NCI-H748 treated with DMSO at 0.1 percent for 48 hours (cell line): Measurements from ENCODE around the gene IRGC.
"Not testable (repeated sequence)": the region's sequence is repeated elsewhere in the genome, so short reads cannot be mapped to it uniquely, and the experiment has no call there.

ENCODE experiments used
- DNase-seq: peaks from one replicate; lab custom pipeline; 2025; lab: John Stamatoyannopoulos, UW

Gene IRGC

GRCh38 chr19:43715776-43716175 lies at the start of gene IRGC:
Gene IRGC (plus strand): TSS chr19:43716076. CDS start chr19:43718559, 2,483 bp downstream.
- DNase-seq: no peak

- no peak for DNase-seq
Observed at GRCh38 chr19:43667126-43667875, 48.6 kb upstream of the IRGC start.

- peak; percentile 89 for DNase-seq
Observed at GRCh38 chr19:43667876-43668405, 47.9 kb upstream of the IRGC start.

- peak; percentile 99 for DNase-seq
Observed at GRCh38 chr19:43668406-43669109, 47.3 kb upstream of the IRGC start.

GRCh38 chr19:43672061-43672679 lies 43.7 kb upstream of the IRGC start:
- DNase-seq: no peak

GRCh38 chr19:43673637-43674036 lies 42.2 kb upstream of the IRGC start:
- no peak for DNase-seq

- no peak for DNase-seq
Observed at GRCh38 chr19:43674183-43674582, 41.7 kb upstream of the IRGC start.

- no peak for DNase-seq
Observed at GRCh38 chr19:43674596-43674995, 41.3 kb upstream of the IRGC start.

- DNase-seq: no peak
Observed at GRCh38 chr19:43675269-43675879, 40.5 kb upstream of the IRGC start.

- no peak for DNase-seq
Observed at GRCh38 chr19:43675906-43676305, 40.0 kb upstream of the IRGC start.

GRCh38 chr19:43678512-43679261 lies 37.2 kb upstream of the IRGC start:
- DNase-seq: no peak

GRCh38 chr19:43681821-43682220 lies 34.1 kb upstream of the IRGC start:
- no peak for DNase-seq

- DNase-seq: not testable (repeated sequence)
Observed at GRCh38 chr19:43682269-43682668, 33.6 kb upstream of the IRGC start.

- DNase-seq: no peak
Observed at GRCh38 chr19:43682824-43683661, 32.8 kb upstream of the IRGC start.

- DNase-seq: no peak
Observed at GRCh38 chr19:43683905-43684304, 32.0 kb upstream of the IRGC start.

- DNase-seq: no peak
Observed at GRCh38 chr19:43684326-43684725, 31.6 kb upstream of the IRGC start.

- DNase-seq: no peak
Observed at GRCh38 chr19:43687660-43687997, 28.2 kb upstream of the IRGC start.

GRCh38 chr19:43688059-43688701 lies 27.7 kb upstream of the IRGC start:
- DNase-seq: no peak

GRCh38 chr19:43690444-43690843 lies 25.4 kb upstream of the IRGC start:
- no peak for DNase-seq

GRCh38 chr19:43690890-43691289 lies 25.0 kb upstream of the IRGC start:
- no peak for DNase-seq
